ENCODE results near the gene CPM. TPM values are rescaled to one million over a fixed set of nuclear protein-coding genes. Genes with fewer than 3 reads are reported as not detected.
A peak's percentile ranks its signal among the peaks of the same experiment; 100 is the strongest.

CPM gene
- polyA plus RNA-seq, 3 donors: 8.4 to 32.4 (median 26.2) TPM

DNA sequence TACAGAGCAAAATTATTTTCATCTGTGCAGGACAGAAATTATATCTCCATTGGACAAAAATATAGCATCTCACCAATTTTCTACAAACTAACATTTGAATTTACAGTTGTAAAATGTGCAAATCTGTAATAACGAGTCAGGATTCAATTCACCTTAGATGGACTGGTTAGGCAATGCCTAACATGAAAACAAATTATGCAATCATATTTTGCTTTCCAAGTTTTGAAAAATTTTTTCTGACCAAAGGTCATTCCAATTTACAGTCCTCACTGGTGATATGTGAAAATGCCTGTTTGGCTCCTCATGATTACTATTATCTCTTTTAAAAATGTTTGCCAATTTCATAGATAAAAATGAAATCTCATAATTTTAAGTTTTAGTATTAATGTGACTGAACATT is 6.5 kb upstream of the CPM start:
- H3K4me3 ChIP-seq (replicated peaks in 1 of 3; ENCODE audit: low read depth in 2 of 3, low read length in 3 of 3): no peak overlapping the region
- peaks cover 0 to 4% (median under 1%) of the 10 kb centered on the region in 7 donors for H3K9me3 Mint-ChIP-seq
- WGBS (ENCODE audit: insufficient coverage): no CpG with 5 or more reads among the region's 1 CpG
- H3K4me3 Mint-ChIP-seq: no peak overlapping the region
- peaks cover 8 to 11% (median 10%) of the 10 kb centered on the region in 3 donors for H3K27me3 Mint-ChIP-seq (ENCODE audit: low read depth in 3 of 3)
- H2AFZ ChIP-seq (ENCODE audit: insufficient read depth, low read depth, low read length, poor library complexity, severe bottlenecking): no peak overlapping the region
- H3K9ac ChIP-seq (ENCODE audit: insufficient read depth, low read length, poor library complexity, severe bottlenecking): no peak overlapping the region
- H3K4me1 Mint-ChIP-seq: peaks cover 3% of the 10 kb centered on the region
- peaks cover under 1% of the 10 kb centered on the region in 2 donors for H3K9me3 ChIP-seq (replicated peaks in 1 of 2; ENCODE audit: control insufficient read depth in 1 of 2, insufficient read depth in 1 of 2, low read length in 2 of 2)
- peaks cover 0 to 4% of the 10 kb centered on the region in 2 donors for H3K27me3 ChIP-seq (ENCODE audit: control insufficient read depth in 2 of 2, insufficient read depth in 2 of 2, low read length in 2 of 2)
- H3K27ac Mint-ChIP-seq: no peak overlapping the region
- intact Hi-C loops (cut with micrococcal nuclease): loop anchor here (10.0 kb wide), 2 partner anchors 65 to 125 kb away; no protein-coding TSS in a partner anchor
- no peak for TF ChIP-seq CTCF (IDR thresholded peaks at IDR 0.05)
- no peaks in the 10 kb centered on the region for H3K4me1 ChIP-seq (ENCODE audit: control insufficient read depth in 1 of 2, insufficient read depth in 2 of 2, low read length in 2 of 2)
- H3K36me3 Mint-ChIP-seq: peaks cover 2 to 4% of the 10 kb centered on the region in 2 donors
- H3K36me3 ChIP-seq (replicated peaks in 1 of 2; ENCODE audit: control insufficient read depth in 1 of 2, insufficient read depth in 2 of 2, low read length in 2 of 2): no peaks in the 10 kb centered on the region
- no peak overlapping the region for H3K4me2 ChIP-seq (replicated peaks; ENCODE audit: extremely low read depth, low read length, poor library complexity, severe bottlenecking)
- H3K79me2 ChIP-seq (ENCODE audit: insufficient read depth, low read length): no peaks in the 10 kb centered on the region
- H4K20me1 ChIP-seq (ENCODE audit: insufficient read depth, low read length): no peaks in the 10 kb centered on the region
- H3K27ac ChIP-seq (ENCODE audit: low read depth in 1 of 2, low read length in 2 of 2): no peak overlapping the region
- no peak for DNase-seq

DNA sequence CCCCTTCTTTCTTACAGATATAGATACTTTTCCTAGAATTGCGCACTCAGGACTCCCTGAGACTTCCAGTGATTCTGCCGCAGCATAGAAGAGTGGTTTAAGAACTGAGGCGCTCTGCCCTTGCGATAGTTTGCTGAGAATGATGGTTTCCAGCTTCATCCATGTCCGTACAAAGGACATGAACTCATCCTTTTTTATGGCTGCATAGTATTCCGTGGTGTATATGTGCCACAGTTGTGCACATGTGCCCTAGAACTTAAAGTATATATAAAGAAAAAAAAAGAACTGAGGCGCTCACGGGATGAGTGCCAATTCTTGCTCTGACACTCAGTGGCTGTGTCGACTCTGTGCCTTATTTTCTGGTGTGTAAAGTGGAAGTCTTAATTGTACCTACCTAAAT is 1.4 kb upstream of the CPM start:
- no peak for DNase-seq
- no peak overlapping the region for H3K27ac Mint-ChIP-seq
- intact Hi-C loops (cut with micrococcal nuclease): loop anchor here (10.0 kb wide), 2 partner anchors 70 to 130 kb away; no protein-coding TSS in a partner anchor
- H3K4me3 ChIP-seq (replicated peaks in 1 of 3; ENCODE audit: low read depth in 2 of 3, low read length in 3 of 3): no peak overlapping the region
- H3K27ac ChIP-seq (ENCODE audit: low read depth in 1 of 2, low read length in 2 of 2): no peak overlapping the region
- TF ChIP-seq CTCF (IDR thresholded peaks at IDR 0.05): no peak
- H3K9ac ChIP-seq (ENCODE audit: insufficient read depth, low read length, poor library complexity, severe bottlenecking): no peak overlapping the region
- no peak overlapping the region for H3K4me2 ChIP-seq (replicated peaks; ENCODE audit: extremely low read depth, low read length, poor library complexity, severe bottlenecking)
- peaks cover 15% of the 10 kb centered on the region for H3K79me2 ChIP-seq (ENCODE audit: insufficient read depth, low read length)
- H3K36me3 ChIP-seq (replicated peaks in 1 of 2; ENCODE audit: control insufficient read depth in 1 of 2, insufficient read depth in 2 of 2, low read length in 2 of 2): no peaks in the 10 kb centered on the region
- H4K20me1 ChIP-seq (ENCODE audit: insufficient read depth, low read length): no peaks in the 10 kb centered on the region
- H3K4me1 Mint-ChIP-seq: peaks cover 19% of the 10 kb centered on the region
- H3K36me3 Mint-ChIP-seq: peaks cover 3 to 4% of the 10 kb centered on the region in 2 donors
- peaks cover 4 to 7% of the 10 kb centered on the region in 2 donors for H3K9me3 ChIP-seq (replicated peaks in 1 of 2; ENCODE audit: control insufficient read depth in 1 of 2, insufficient read depth in 1 of 2, low read length in 2 of 2)
- peaks cover 12 to 22% of the 10 kb centered on the region in 2 donors for H3K4me1 ChIP-seq (ENCODE audit: control insufficient read depth in 1 of 2, insufficient read depth in 2 of 2, low read length in 2 of 2)
- WGBS (ENCODE audit: insufficient coverage): 93% methylated on average over 8 of the region's 9 CpGs
- peaks cover 7 to 14% of the 10 kb centered on the region in 2 donors for H3K27me3 ChIP-seq (ENCODE audit: control insufficient read depth in 2 of 2, insufficient read depth in 2 of 2, low read length in 2 of 2)
- peaks cover 15 to 20% (median 20%) of the 10 kb centered on the region in 3 donors for H3K27me3 Mint-ChIP-seq (ENCODE audit: low read depth in 3 of 3)
- peaks cover 0 to 6% (median 4%) of the 10 kb centered on the region in 7 donors for H3K9me3 Mint-ChIP-seq
- H2AFZ ChIP-seq (ENCODE audit: insufficient read depth, low read depth, low read length, poor library complexity, severe bottlenecking): no peak overlapping the region
- H3K4me3 Mint-ChIP-seq: peak overlapping the region in 1 of 2 donors; percentile 85
